ENCODE data around the gene TMEM18.

TMEM18 gene

GRCh38 chr2:677056-677958, at the start of gene TMEM18 (continued):
- no peak for TF ChIP-seq ZNF26 (tag by site-specific recombination; IDR thresholded peaks at IDR 0.05)
- TF ChIP-seq ZNF16 (tag by site-specific recombination; IDR thresholded peaks at IDR 0.05; ENCODE audit: low read depth) = no peak
- no peak for TF ChIP-seq GLI2 (tag by site-specific recombination; IDR thresholded peaks at IDR 0.05; ENCODE audit: borderline replicate concordance, low read depth)
- no peak for TF ChIP-seq ZNF549 (tag by site-specific recombination; IDR thresholded peaks at IDR 0.05)
- 0 out of 2 replicates have a peak, but pooled peaks have one; percentile 12 for TF ChIP-seq ZNF558 (tag by site-specific recombination; IDR thresholded peaks at IDR 0.05)
- TF ChIP-seq ZNF777 (tag by site-specific recombination; IDR thresholded peaks at IDR 0.05; ENCODE audit: borderline replicate concordance) = no peak
- no peak for TF ChIP-seq ZNF292 (tag by site-specific recombination; IDR thresholded peaks at IDR 0.05; ENCODE audit: borderline replicate concordance, low read depth)
- peak; percentile 89 for TF ChIP-seq SP7 (tag by site-specific recombination; IDR thresholded peaks at IDR 0.05)
- TF ChIP-seq CTCF (tag by site-specific recombination; IDR thresholded peaks at IDR 0.05) = peak; percentile 97
- no peak for TF ChIP-seq ZNF677 (tag by site-specific recombination; IDR thresholded peaks at IDR 0.05)
- TF ChIP-seq ZNF138 (tag by site-specific recombination; IDR thresholded peaks at IDR 0.05; ENCODE audit: borderline replicate concordance) = no peak
- no peak for TF ChIP-seq ZNF747 (tag by site-specific recombination; IDR thresholded peaks at IDR 0.05)
- TF ChIP-seq ZNF660 (tag by site-specific recombination; IDR thresholded peaks at IDR 0.05) = peak; percentile 88
- no peak for TF ChIP-seq ZNF510 (tag by site-specific recombination; IDR thresholded peaks at IDR 0.05; ENCODE audit: insufficient replicate concordance)
- TF ChIP-seq PRDM6 (tag by site-specific recombination; IDR thresholded peaks at IDR 0.05) = no peak
- no peak for TF ChIP-seq ZNF544 (tag by site-specific recombination; IDR thresholded peaks at IDR 0.05)
- no peak for TF ChIP-seq ZNF768 (tag by site-specific recombination; IDR thresholded peaks at IDR 0.05)
- no peak for TF ChIP-seq ZNF354C (tag by site-specific recombination; IDR thresholded peaks at IDR 0.05; ENCODE audit: borderline replicate concordance, low read depth)
- TF ChIP-seq ZNF133 (tag by site-specific recombination; IDR thresholded peaks at IDR 0.05) = no peak
- no peak for TF ChIP-seq ZNF423 (tag by site-specific recombination; IDR thresholded peaks at IDR 0.05)
- no peak for TF ChIP-seq IKZF3 (tag by site-specific recombination; IDR thresholded peaks at IDR 0.05)
- no peak for TF ChIP-seq ZNF223 (tag by site-specific recombination; IDR thresholded peaks at IDR 0.05)
- TF ChIP-seq KLF7 (tag by site-specific recombination; IDR thresholded peaks at IDR 0.05; ENCODE audit: borderline replicate concordance) = peak; percentile 82; the same call in 1 of the 2 replicates
- no peak for TF ChIP-seq ZNF626 (tag by site-specific recombination; IDR thresholded peaks at IDR 0.05)
- peak; percentile 70 for TF ChIP-seq ZNF639 (tag by site-specific recombination; IDR thresholded peaks at IDR 0.05)
- TF ChIP-seq KLF1 (tag by site-specific recombination; IDR thresholded peaks at IDR 0.05) = no peak
- TF ChIP-seq ZSCAN4 (tag by site-specific recombination; IDR thresholded peaks at IDR 0.05) = no peak
- no peak for TF ChIP-seq ZBTB7A (tag by site-specific recombination; IDR thresholded peaks at IDR 0.05; ENCODE audit: low read depth)
- TF ChIP-seq ZNF837 (tag by site-specific recombination; IDR thresholded peaks at IDR 0.05) = no peak
- no peak for TF ChIP-seq HOXA7 (CRISPR knock-in tag; IDR thresholded peaks at IDR 0.05; ENCODE audit: borderline replicate concordance)
- TF ChIP-seq ZNF629 (tag by site-specific recombination; IDR thresholded peaks at IDR 0.05) = peak; percentile 74
- TF ChIP-seq ZBTB17 (tag by site-specific recombination; IDR thresholded peaks at IDR 0.05) = peak; percentile 76
- TF ChIP-seq ZFHX2 (tag by site-specific recombination; conservative IDR thresholded peaks at IDR 0.05) = no peak

All from HEK293 (cell line).